ENCODE results near the gene RNPEPL1. TPM values are rescaled to one million over a fixed set of nuclear protein-coding genes. Genes with fewer than 3 reads are reported as not detected.

Gene RNPEPL1
- total RNA-seq, 1 experiment from 2014 or later: 80.6 TPM

DNA sequence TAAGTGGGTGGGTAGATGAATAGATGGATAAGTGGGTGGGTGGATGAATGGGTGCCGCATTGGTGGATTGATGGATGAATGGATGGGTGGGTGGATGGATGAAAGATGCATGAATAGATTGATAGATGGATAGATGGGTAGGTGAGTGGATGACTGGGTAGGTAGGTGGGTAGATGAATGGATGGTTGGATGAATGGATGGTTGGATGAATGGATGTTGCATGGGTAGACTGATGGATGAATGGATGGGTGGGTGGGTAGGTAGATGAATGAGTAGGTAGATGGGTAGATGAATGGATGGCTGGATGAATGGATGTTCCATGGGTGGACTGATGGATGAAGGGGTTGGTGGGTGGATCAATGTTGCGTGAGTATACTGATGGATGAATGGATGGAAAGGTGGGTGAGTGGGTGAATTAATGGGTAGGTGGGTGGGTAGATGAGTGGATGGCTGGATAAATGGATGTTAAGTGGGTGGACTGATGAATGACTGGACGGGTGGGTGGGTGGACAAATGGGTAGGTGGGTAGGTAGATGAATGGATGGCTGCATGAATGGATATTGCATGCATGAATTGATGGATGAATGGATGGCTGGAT lies 41.0 kb upstream of the RNPEPL1 start:
- Mint-ChIP-seq H3K4me3 (ENCODE audit: low read depth, unreplicated experiment) (no peak overlapping the region), H3K4me1 (ENCODE audit: low read depth, unreplicated experiment) (no peaks in the 10 kb centered on the region), H3K36me3 (ENCODE audit: insufficient read depth, unreplicated experiment) (peaks cover 44% of the 10 kb centered on the region), H3K27ac (ENCODE audit: unreplicated experiment) (no peak overlapping the region), H3K9me3 (ENCODE audit: low read depth, unreplicated experiment) (peaks cover 15% of the 10 kb centered on the region), H3K27me3 (ENCODE audit: unreplicated experiment) (no peaks in the 10 kb centered on the region)
- CTCF ChIA-PET: no interaction called here
- no TSS peak for BruUV-seq (replicated peaks)
- DNase-seq: no peak
- intact Hi-C loops (cut with micrococcal nuclease; ENCODE audit: unreplicated experiment): no loop called here
- no peak for TF ChIP-seq CTCF (IDR thresholded peaks at IDR 0.05; ENCODE audit: unreplicated experiment)

DNA sequence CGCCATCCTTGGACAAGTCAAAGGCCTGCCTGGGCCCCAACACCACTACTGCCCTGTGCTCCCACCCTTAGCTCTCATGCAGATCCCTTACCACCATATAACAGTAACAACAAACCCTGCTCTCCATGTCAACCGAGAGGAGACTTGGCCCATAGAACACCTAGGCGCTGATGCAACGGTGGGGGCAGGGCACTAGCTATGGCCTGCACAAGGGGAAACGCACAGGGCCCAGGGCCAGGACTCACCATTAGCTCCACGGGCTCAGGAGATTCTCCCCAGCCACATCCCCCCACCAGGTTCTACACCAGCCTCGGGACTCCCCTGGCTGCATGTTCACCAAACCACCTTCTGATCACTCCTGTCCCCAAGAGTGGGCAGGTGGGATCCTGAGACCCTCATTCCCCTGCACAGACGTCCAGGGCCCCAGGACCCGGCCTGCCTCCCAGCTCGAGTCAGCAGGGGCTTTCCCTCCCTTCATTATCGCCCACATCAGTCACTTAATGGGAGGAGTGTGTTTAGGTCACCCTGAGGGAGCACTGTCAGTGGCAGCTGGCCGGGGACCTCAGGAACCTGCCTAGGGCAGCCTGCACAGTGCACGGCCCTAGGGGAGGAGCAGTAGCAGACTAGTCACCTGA lies 39.8 kb upstream of the RNPEPL1 start:
- TF ChIP-seq CTCF (IDR thresholded peaks at IDR 0.05; ENCODE audit: unreplicated experiment): no peak
- Mint-ChIP-seq H3K9me3 (ENCODE audit: low read depth, unreplicated experiment) (peaks cover 15% of the 10 kb centered on the region), H3K27ac (ENCODE audit: unreplicated experiment) (no peak overlapping the region), H3K36me3 (ENCODE audit: insufficient read depth, unreplicated experiment) (peaks cover 44% of the 10 kb centered on the region), H3K4me1 (ENCODE audit: low read depth, unreplicated experiment) (no peaks in the 10 kb centered on the region), H3K27me3 (ENCODE audit: unreplicated experiment) (no peaks in the 10 kb centered on the region), H3K4me3 (ENCODE audit: low read depth, unreplicated experiment) (no peak overlapping the region)
- intact Hi-C loops (cut with micrococcal nuclease; ENCODE audit: unreplicated experiment): no loop called here
- no TSS peak for BruUV-seq (replicated peaks)
- CTCF ChIA-PET: interaction anchor here (0.7 kb wide), 1 partner anchor 14 kb away, joined by 4 read pairs; no protein-coding TSS in a partner anchor
- no peak for DNase-seq

- Mint-ChIP-seq H3K4me1 (ENCODE audit: low read depth, unreplicated experiment) (no peaks in the 10 kb centered on the region), H3K27me3 (ENCODE audit: unreplicated experiment) (no peaks in the 10 kb centered on the region), H3K9me3 (ENCODE audit: low read depth, unreplicated experiment) (peaks cover 15% of the 10 kb centered on the region), H3K36me3 (ENCODE audit: insufficient read depth, unreplicated experiment) (peaks cover 43% of the 10 kb centered on the region), H3K4me3 (ENCODE audit: low read depth, unreplicated experiment) (no peak overlapping the region), H3K27ac (ENCODE audit: unreplicated experiment) (no peak overlapping the region)
- intact Hi-C loops (cut with micrococcal nuclease; ENCODE audit: unreplicated experiment): no loop called here
- no peak for DNase-seq
- CTCF ChIA-PET: no interaction called here
- no peak for TF ChIP-seq CTCF (IDR thresholded peaks at IDR 0.05; ENCODE audit: unreplicated experiment)
- no TSS peak for BruUV-seq (replicated peaks)
These were observed 38.8 kb upstream of the RNPEPL1 start for GRCh38 chr2:240529344-240529999.

GRCh38 chr2:240530181-240530580 lies 38.1 kb upstream of the RNPEPL1 start:
- Mint-ChIP-seq H3K9me3 (ENCODE audit: low read depth, unreplicated experiment) (peaks cover 15% of the 10 kb centered on the region), H3K4me3 (ENCODE audit: low read depth, unreplicated experiment) (no peak overlapping the region), H3K4me1 (ENCODE audit: low read depth, unreplicated experiment) (no peaks in the 10 kb centered on the region), H3K27me3 (ENCODE audit: unreplicated experiment) (no peaks in the 10 kb centered on the region), H3K27ac (ENCODE audit: unreplicated experiment) (no peak overlapping the region), H3K36me3 (ENCODE audit: insufficient read depth, unreplicated experiment) (peaks cover 39% of the 10 kb centered on the region)
- CTCF ChIA-PET: no interaction called here
- BruUV-seq (replicated peaks): no TSS peak
- no peak for DNase-seq
- no peak for TF ChIP-seq CTCF (IDR thresholded peaks at IDR 0.05; ENCODE audit: unreplicated experiment)
- intact Hi-C loops (cut with micrococcal nuclease; ENCODE audit: unreplicated experiment): no loop called here
